ENCODE measurements around the gene GARIN5A. TPM values are rescaled to one million over a fixed set of nuclear protein-coding genes. Genes with fewer than 3 reads are reported as not detected.

GARIN5A gene
- total and polyA plus RNA-seq, 9 of the 15 experiments (the other 6 are each of a cell fraction or from before 2014, with no cell fraction given): 0.10 to 0.82 (median 0.23) TPM; not detected in 2

DNA sequence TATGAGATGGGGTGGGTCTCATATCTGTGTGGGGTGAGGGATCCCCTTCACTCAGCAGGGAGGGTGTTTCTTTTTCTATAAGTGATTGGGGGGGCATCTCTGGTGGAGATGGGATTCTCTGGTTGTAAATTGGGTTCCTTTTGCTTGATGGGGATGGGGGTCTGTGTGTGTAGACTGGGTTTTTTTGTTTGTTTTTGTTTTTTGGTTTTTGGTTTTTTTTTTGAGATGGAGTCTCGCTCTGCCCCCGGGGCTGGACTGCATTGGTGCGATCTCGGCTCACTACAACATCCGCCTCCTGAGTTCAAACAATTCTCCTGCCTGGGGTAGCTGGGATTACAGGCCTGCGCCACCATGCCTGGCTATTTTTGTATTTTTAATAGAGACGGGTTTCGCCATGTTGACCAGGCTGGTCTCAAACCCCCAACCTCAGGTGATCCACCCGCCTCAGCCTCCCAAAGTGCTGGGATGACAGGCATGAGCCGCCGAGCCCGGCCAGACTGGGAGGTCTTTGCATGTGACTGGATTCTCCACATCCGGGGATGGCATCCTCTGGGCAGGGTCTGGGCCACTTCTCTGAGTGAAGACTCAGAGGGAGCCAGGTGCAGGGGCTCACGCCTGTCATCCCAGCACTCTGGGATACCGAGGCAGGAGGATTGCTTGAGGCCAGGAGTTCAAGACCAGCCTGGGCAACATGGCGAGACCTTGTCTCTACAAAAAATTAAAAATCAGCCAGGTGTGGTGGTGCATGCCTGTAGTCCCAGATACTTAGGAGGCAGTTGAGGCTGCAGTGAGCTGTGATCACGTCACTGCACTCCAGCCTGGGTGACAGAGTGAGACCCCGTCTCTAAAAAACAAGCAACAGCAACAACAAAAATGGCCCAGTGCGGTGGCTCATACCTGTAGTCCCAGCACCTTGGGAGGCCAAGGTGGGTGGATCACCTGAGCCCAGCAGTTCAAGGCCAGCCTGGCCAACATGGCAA lies 43.2 kb downstream of the GARIN5A start:
- Histone ChIP-seq H3K27ac (ENCODE audit: extremely low read depth, low read depth, low read length) (no peak overlapping the region), H3K79me2 (ENCODE audit: control insufficient read depth, insufficient read depth, low read length) (no peaks in the 10 kb centered on the region), H3K36me3 (ENCODE audit: control insufficient read depth, insufficient read depth, low read length) (no peaks in the 10 kb centered on the region), H3K4me3 (no peak overlapping the region), H2AFZ (ENCODE audit: low read depth, low read length) (no peak overlapping the region), H3K27me3 (ENCODE audit: control insufficient read depth in 2 of 2, insufficient read depth in 2 of 2, low read length in 2 of 2) (peaks cover 0 to 19% of the 10 kb centered on the region in 2 experiments; a peak in 3 of 5 replicates), H4K20me1 (replicated peaks; ENCODE audit: control insufficient read depth, insufficient read depth, low read length) (no peaks in the 10 kb centered on the region), H3K4me1 (replicated peaks in 1 of 2; ENCODE audit: control insufficient read depth in 2 of 2, insufficient read depth in 2 of 2, low read length in 2 of 2) (peaks cover 12 to 45% of the 10 kb centered on the region in 2 experiments; a peak in 4 of 5 replicates), H3K9me1 (ENCODE audit: control insufficient read depth, insufficient read depth, low read length) (no peaks in the 10 kb centered on the region), H3K9ac (ENCODE audit: insufficient read depth in 1 of 2, low read depth in 2 of 2, low read length in 2 of 2) (peak overlapping the region in 1 of 2 experiments; percentile 35; a peak in 1 of 4 replicates), H3K9me3 (replicated peaks; ENCODE audit: control insufficient read depth, insufficient read depth, low read depth, low read length) (no peaks in the 10 kb centered on the region), H3K4me2 (ENCODE audit: insufficient read depth, low read length) (no peak overlapping the region)
- FAIRE-seq (no peak), DNase-seq (ENCODE audit: extremely low read depth in 1 of 4, low spot score in 3 of 4) (no peak), ATAC-seq (no peak)
- no TSS peak for BruUV-seq (replicated peaks)
- in situ Hi-C loops (cut with MboI): no loop called here
- intact Hi-C loops (cut with micrococcal nuclease): no loop called here
- TF ChIP-seq, protein P1, sequence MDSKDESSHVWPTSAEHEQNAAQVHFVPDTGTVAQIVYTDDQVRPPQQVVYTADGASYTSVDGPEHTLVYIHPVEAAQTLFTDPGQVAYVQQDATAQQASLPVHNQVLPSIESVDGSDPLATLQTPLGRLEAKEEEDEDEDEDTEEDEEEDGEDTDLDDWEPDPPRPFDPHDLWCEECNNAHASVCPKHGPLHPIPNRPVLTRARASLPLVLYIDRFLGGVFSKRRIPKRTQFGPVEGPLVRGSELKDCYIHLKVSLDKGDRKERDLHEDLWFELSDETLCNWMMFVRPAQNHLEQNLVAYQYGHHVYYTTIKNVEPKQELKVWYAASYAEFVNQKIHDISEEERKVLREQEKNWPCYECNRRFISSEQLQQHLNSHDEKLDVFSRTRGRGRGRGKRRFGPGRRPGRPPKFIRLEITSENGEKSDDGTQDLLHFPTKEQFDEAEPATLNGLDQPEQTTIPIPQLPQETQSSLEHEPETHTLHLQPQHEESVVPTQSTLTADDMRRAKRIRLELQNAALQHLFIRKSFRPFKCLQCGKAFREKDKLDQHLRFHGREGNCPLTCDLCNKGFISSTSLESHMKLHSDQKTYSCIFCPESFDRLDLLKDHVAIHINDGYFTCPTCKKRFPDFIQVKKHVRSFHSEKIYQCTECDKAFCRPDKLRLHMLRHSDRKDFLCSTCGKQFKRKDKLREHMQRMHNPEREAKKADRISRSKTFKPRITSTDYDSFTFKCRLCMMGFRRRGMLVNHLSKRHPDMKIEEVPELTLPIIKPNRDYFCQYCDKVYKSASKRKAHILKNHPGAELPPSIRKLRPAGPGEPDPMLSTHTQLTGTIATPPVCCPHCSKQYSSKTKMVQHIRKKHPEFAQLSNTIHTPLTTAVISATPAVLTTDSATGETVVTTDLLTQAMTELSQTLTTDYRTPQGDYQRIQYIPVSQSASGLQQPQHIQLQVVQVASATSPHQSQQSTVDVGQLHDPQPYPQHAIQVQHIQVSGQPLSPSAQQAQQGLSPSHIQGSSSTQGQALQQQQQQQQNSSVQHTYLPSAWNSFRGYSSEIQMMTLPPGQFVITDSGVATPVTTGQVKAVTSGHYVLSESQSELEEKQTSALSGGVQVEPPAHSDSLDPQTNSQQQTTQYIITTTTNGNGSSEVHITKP (IDR thresholded peaks at IDR 0.05; ENCODE audit: partially characterized antibody): peak; percentile 26
- TF ChIP-seq ZBTB7A (IDR thresholded peaks at IDR 0.05; ENCODE audit: borderline replicate concordance, control insufficient read depth, low read depth, low read length): 0 out of 2 replicates have a peak, but pooled peaks have one; percentile 15
- TF ChIP-seq SMARCA5 (IDR thresholded peaks at IDR 0.05): no peak
- CTCF ChIA-PET (ENCODE audit: low intra/inter-chr PET ratio): no interaction called here
- POLR2A ChIA-PET: no interaction called here
- 58% methylated on average over 19 of the region's 19 CpGs for WGBS (ENCODE audit: insufficient coverage, low coverage, missing lambda C conversion rate)
